GM19240 (cell line): Measurements from ENCODE around the gene ARID1B.
"Not testable (repeated sequence)": the region's sequence is repeated elsewhere in the genome, so short reads cannot be mapped to it uniquely, and the experiment has no call there.

Source experiments
- DNase-seq: peaks from one replicate; pipeline ENCODE4 v3.0.0; 2011; ENCODE audit warnings: low spot score; ENCODE audit not compliant: insufficient read length

Gene ARID1B

GRCh38 chr6:157123234-157123633 is 346.1 kb downstream of the ARID1B start:
- no peak for DNase-seq

GRCh38 chr6:157124485-157125254 is 347.5 kb downstream of the ARID1B start:
- no peak for DNase-seq

- no peak for DNase-seq
Observed at GRCh38 chr6:157125531-157125930, 348.4 kb downstream of the ARID1B start.

GRCh38 chr6:157126183-157127098 is 349.3 kb downstream of the ARID1B start:
- no peak for DNase-seq

- no peak for DNase-seq
Observed at GRCh38 chr6:157128235-157128775, 351.1 kb downstream of the ARID1B start.

GRCh38 chr6:157131250-157131649 is 354.1 kb downstream of the ARID1B start:
- DNase-seq: no peak

- no peak for DNase-seq
Observed at GRCh38 chr6:157133856-157134255, 356.7 kb downstream of the ARID1B start.

GRCh38 chr6:157134402-157135047 is 357.3 kb downstream of the ARID1B start:
- no peak for DNase-seq

- DNase-seq: no peak
Observed at GRCh38 chr6:157135691-157136090, 358.5 kb downstream of the ARID1B start.

- no peak for DNase-seq
Observed at GRCh38 chr6:157137501-157137900, 360.3 kb downstream of the ARID1B start.

- no peak for DNase-seq
Observed at GRCh38 chr6:157139054-157139708, 362.0 kb downstream of the ARID1B start.

GRCh38 chr6:157143171-157143889 is 366.2 kb downstream of the ARID1B start:
- no peak for DNase-seq

- no peak for DNase-seq
Observed at GRCh38 chr6:157143890-157144798, 367.0 kb downstream of the ARID1B start.

GRCh38 chr6:157144859-157145568 is 367.8 kb downstream of the ARID1B start:
- no peak for DNase-seq

GRCh38 chr6:157145656-157146285 is 368.6 kb downstream of the ARID1B start:
- no peak for DNase-seq

- DNase-seq: not testable (repeated sequence)
Observed at GRCh38 chr6:157147054-157148026, 370.2 kb downstream of the ARID1B start.
